Stimulated activated CD4-positive, alpha-beta T cell treated with anti-CD3 and anti-CD28 coated beads, Interleukin-15, amount 100 ng/mL, for 1 hour (primary cell): ENCODE data around the gene CLIC6.
"Not testable (repeated sequence)": the region's sequence is repeated elsewhere in the genome, so short reads cannot be mapped to it uniquely, and the experiment has no call there.

ENCODE experiments used
- DNase-seq, 2 donors: peaks; one replicate each; pipeline ENCODE4 v3.0.0-alpha.2; 2020; ENCODE audit warnings: low read depth in 1 of 2, low spot score in 1 of 2

Gene CLIC6

DNA sequence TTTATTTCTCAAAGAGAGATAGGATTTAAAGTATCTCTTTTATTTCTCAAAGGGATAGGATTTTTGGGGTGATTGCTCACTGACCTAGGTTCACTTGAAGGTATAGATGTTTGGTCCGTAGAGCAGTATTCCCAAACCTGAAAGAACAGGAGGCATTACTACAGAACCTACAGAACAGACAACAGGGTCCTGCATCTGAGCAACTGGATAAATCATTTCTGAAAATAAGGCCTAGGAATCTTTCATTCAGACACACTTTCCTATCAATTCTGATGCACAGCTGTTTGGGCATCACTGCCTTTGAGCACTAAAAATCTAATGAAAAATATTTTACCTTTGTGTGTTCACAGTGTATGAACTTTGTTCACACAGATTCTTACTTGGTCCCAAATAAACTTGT lies 17.2 kb upstream of the CLIC6 start:
- no peak for DNase-seq

- DNase-seq, result no peak
These were observed 15.3 kb upstream of the CLIC6 start for GRCh38 chr21:34653522-34653921.

- DNase-seq, result no peak
These were observed 6.9 kb upstream of the CLIC6 start for GRCh38 chr21:34661848-34662247.

DNA sequence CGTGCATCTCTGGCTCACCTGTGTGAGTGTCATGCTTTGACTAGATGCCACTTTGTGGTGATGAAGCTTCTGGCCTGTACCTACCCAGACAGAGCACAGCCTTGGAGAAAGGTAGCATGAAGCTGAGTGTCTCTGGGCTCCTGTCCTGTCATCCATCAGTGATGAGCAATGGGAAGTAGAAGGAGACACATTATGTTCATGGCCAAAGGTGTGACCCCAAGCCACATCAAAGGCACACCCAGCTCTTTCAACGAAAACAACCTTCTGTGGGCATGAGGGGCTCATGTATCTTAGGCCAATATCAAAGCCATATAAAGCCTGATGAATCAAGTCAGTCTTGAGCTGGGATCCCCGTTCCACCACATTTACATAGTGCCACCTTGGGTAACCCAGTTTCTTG lies 1.0 kb upstream of the CLIC6 start:
- DNase-seq, result no peak

- DNase-seq, result no peak
These were observed 520 bp downstream of the CLIC6 start for GRCh38 chr21:34669149-34669879.

- not testable (repeated sequence) for DNase-seq
These were observed 1.1 kb downstream of the CLIC6 start for GRCh38 chr21:34669880-34670219.

DNA sequence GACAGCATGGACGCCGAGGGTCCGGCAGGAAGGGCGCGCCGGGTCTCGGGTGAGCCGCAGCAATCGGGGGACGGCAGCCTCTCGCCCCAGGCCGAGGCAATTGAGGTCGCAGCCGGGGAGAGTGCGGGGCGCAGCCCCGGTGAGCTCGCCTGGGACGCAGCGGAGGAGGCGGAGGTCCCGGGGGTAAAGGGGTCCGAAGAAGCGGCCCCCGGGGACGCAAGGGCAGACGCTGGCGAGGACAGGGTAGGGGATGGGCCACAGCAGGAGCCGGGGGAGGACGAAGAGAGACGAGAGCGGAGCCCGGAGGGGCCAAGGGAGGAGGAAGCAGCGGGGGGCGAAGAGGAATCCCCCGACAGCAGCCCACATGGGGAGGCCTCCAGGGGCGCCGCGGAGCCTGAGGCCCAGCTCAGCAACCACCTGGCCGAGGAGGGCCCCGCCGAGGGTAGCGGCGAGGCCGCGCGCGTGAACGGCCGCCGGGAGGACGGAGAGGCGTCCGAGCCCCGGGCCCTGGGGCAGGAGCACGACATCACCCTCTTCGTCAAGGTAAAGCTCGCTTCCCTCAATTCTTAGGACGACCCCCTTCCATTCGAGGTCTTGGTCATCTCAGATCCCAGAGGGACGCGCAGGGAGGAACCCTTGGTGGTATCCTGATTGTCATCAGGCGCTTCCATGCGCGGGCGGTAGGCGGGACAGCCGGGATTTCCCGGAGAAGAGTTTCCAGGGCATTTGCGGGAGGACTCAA lies 1.6 kb downstream of the CLIC6 start:
- DNase-seq, result no peak

GRCh38 chr21:34670962-34671348 lies 2.2 kb downstream of the CLIC6 start:
- no peak for DNase-seq

- DNase-seq, result no peak
These were observed 2.7 kb downstream of the CLIC6 start for GRCh38 chr21:34671462-34671861.

- no peak for DNase-seq
These were observed 3.1 kb downstream of the CLIC6 start for GRCh38 chr21:34671891-34672290.

DNA sequence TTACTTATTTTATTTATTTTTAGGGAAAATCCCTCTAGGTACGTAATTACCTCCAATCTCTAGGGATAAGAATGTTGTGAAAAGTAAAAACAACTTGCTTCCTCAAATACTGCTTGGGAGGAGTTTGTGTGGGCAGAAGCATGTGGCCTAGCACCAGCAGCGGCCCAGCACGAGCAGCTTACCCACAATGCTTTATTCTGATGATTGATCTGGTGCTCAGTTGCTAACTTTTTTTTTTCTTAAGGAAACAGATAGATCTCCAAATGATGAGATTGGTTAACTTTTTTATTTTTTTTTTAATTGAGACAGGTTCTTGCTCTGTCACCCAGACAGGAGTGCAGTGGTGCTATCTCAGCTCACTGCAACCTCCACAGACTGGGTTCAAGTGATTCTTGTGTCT lies 4.2 kb downstream of the CLIC6 start:
- no peak for DNase-seq

DNA sequence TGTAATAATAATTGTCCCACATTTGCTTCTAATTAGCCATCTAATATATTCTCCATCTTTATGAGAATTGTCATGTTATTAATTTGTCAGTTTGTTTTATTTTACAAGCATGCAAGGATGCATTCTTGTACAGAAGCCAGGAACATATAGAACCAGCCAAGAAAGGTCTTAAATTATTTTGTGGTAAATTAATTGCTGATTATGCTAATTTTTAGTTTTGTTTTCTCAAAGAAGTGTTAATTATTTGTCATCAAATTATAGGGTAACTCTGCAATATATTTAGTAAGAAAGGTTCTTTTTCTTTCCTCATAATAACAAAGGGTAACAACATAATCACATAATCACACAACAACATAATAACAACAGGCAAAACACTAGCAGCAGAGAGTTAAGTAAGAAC lies 5.7 kb downstream of the CLIC6 start:
- DNase-seq, result no peak

DNA sequence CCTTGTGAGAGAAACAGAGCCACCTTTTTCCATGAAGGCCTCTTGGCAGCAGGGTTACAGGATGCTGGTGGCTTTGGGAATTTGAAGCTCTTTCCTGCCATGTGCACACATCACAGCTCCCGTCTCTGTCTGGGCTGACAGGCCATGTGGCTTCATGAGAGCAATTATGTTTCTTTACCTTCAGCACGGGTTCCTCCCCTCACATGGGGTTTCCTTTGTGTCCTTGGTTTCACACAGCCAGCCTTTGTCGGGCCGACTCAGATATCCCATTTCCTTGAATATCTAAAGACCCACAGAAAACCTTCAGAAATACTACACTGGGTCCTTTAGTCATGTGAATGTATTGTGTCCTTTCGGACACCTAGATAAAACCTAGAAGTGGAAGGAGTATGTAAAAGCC lies 7.1 kb downstream of the CLIC6 start:
- DNase-seq, result no peak

DNA sequence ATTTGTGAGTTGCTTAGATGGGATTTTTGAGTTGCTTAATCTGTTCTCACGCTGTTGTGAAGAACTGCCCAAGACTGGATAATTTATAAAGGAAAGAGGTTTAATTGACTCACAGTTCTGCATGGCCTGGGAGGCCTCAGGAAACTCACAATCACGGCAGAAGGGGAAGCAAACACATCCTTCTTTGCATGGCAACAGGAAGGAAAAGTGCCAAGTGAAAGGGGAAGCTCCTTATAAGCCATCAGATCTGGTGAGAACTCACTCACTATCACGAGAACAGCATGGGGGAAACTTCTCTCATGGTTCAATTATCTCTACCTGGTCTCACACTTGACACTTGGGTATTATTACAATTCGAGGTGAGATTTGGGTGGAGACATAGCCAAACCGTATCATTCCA lies 10.3 kb downstream of the CLIC6 start:
- DNase-seq, result no peak

GRCh38 chr21:34684174-34684876 lies 15.5 kb downstream of the CLIC6 start:
- DNase-seq, result no peak

- DNase-seq, result no peak
These were observed 18.3 kb downstream of the CLIC6 start for GRCh38 chr21:34687065-34687464.

DNA sequence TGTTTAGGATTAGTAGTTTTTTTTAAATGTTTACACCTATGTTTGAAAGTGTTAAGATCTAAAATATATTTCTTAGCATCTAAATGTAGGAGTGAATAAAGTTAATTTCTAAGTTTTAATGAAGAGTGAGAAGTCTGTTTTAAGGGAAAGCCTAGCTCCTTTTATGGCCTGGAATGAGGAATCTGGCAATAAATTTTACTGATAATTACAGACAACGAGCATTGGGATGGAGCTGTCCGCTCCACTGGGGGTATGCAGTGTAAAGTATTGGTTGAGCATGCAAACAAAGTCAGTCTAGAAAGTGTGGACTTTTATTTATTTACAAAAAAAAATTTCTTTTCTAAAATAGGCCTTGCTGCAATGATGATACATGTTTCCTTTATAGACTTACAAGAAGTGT lies 19.0 kb downstream of the CLIC6 start:
- DNase-seq, result no peak

- DNase-seq, result no peak
These were observed 19.4 kb downstream of the CLIC6 start for GRCh38 chr21:34688145-34688544.

DNA sequence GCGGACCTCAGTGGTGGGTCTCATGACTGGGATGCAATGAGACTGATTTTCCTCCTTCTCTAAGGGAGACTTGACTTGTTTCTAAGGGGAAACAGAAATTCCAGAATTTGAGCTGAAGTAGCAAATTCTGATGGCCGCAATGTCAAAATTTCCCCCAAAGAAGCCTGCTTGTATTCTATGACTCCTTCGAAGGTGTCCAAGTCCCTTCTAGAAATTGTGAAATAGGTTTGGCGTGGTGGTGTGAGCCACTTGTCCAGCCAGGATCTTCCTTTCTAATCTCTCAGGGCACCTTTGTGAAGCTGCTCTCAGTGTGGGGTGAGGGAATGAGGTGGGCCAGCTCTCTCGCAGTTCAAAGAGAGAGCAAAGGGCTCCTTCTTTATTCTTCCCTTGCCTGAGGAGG lies 19.9 kb downstream of the CLIC6 start:
- DNase-seq, result no peak

- DNase-seq, result no peak
These were observed 21.4 kb downstream of the CLIC6 start for GRCh38 chr21:34690041-34690792.

DNA sequence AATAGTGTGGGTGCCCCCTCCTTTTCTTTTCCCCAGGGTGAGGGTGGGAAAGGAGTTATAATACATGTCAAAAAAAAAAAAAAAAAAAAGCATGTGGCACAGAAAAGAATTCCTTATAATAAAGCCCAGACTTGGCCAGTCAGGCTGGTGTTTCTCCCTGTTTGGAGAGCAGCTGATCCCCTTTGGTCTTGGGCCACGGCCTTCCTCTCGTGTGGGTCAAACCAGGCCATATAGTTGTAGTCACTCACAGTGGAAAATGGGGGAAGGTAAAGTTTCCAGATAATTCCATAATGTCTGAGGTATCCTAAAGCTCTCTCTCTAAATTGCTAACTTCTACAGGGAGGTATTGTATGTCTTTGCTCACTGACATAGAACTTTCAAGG lies 22.0 kb downstream of the CLIC6 start:
- no peak for DNase-seq
